Spleen (tissue), 7 donors: ENCODE data around the gene FBXL16.

ENCODE experiments used
- CTCF ChIP-seq, 11 experiments: fragments of 200-600 bp in 7 of 11; fragments of 450-650 bp in 4 of 11; sonication (generic) in 4 of 11; IDR thresholded peaks in 8 of 11; conservative IDR thresholded peaks in 3 of 11; 1 replicate in 7 of 11; 2 replicates in 4 of 11; pipeline versions ENCODE4 v1.4.0 to v1.8.0; 2016 to 2021; ENCODE audit warnings: antibody characterized with exemption in 11 of 11, inconsistent platforms in 4 of 11, mild to moderate bottlenecking in 1 of 11
- POLR2A ChIP-seq, 3 donors: fragments of 450-650 bp; IDR thresholded peaks; one replicate each; pipeline ENCODE4 v1.5.1; 2017; ENCODE audit warnings: antibody characterized with exemption in 3 of 3, mild to moderate bottlenecking in 1 of 3
- donor health status: DM: no; HTN: no; CAD: no; lungs with moderate emphysema.
- donor health status: DM: no; HTN: no; CAD: no.
- donor health status: DM: no; HTN: no; CAD: no.

GRCh38 chr16:678209-678857 lies 27.3 kb downstream of the FBXL16 start:
- TF ChIP-seq CTCF (IDR thresholded peaks at IDR 0.05 in 8 of 11, conservative IDR thresholded peaks at IDR 0.05 in 3 of 11) (no peak), POLR2A (IDR thresholded peaks at IDR 0.05) (no peak)
